Skin of body (tissue), 2 donors: ENCODE results near the gene IL10RB. TPM values are rescaled to one million over a fixed set of nuclear protein-coding genes. Genes with fewer than 3 reads are reported as not detected.

Experiments used
- DNase-seq: peaks from one replicate; lab custom pipeline; 2025; lab: John Stamatoyannopoulos, UW
- total RNA-seq: library from RNA; depleted of rRNA; stranded (reverse); fragments of >200 nt; gene quantifications from one replicate; pipeline ENCODE4 v1.2.3, GENCODE V29; 2014

Gene IL10RB
- total RNA-seq, 1 donor from 2014 or later = 28.9 TPM

DNA sequence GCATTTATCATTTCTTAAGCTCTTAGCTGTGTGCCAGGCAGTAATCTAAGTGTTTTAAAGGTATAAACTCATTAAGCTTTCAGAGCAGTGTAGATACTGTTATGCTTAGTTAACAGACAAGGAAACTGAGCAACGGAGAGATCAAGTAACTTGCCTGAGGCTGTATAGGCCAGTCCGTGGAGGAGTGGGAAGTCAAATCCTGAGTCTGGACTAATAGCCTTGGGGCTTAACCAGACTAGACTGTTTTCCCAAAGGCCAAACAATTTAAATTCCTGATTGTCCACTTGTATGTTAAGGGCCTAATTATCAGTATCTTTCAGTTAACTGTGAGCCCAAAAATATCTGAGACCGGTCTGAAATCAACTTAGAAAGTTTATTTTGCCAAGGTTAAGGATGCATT lies 61.2 kb downstream of the IL10RB start:
- DNase-seq = no peak

DNA sequence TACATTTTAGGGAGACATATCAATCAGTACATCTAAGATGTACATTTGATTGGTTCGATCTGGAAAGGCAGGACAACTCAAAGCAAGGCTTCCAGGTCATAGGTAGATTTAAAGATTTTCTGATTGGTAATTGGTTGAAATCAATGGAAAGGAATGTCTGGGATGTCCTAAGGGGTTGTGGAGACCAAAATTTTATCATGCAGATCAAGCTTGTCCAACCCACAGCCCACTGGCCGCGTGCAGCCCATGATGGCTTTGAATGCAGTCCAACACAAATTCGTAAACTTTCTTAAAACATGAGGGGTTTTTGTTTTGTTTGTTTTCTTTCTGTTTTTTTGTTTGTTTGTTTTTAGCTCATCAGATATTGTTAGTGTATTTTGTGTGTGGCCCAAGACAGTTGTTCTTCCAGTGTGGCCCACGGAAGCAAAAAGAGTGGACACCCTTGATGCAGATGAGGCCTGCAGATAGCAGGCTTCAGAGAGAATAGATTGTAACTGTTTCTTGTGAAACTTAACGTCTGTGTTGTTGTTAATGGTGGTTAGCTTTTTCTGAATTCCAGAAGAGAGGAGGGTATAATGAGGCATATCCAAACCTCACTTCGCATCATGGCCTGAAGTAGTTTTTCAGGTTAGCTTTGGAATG lies 61.7 kb downstream of the IL10RB start:
- no peak for DNase-seq

DNA sequence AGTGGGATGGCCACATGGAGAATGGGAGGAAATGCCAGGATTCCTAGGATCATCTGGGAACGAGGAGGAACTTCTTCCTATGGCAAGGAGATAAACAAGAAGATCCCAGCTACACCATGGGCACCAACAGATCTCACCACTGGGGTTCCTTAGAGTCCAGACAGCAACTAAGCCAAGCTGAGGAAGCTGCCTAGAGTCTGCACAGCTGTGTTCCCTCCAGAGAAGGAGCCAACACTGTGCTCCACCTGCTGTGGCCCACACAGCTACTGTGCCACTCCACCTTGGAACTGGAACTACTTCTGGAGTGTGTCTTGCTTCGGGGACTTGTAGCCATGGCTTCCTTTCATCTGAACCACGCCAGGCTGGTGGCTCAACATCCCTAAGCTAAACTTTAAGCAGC lies 64.6 kb downstream of the IL10RB start:
- no peak for DNase-seq

DNA sequence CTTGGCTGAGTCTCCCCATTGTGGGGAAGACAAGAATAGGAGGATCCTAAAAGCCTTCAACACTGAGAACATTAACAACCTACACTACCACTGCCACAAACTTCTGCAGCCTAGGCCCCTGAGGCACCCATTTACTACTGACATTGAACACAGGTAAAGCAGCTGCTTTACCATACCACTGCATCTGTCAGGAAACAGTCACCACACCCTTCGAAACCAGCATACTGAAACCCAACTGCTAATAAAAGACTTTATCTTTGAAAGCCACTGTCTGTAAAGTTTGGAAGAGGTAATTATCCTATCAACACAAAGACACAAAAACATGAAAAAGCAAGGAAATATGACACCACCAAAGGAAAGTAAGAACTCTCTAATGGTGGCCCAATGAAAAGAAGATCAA lies 66.0 kb downstream of the IL10RB start:
- no peak for DNase-seq

GRCh38 chr21:33334191-33334590 lies 68.0 kb downstream of the IL10RB start:
- DNase-seq = no peak

- DNase-seq = no peak
These were observed 68.7 kb downstream of the IL10RB start for GRCh38 chr21:33334824-33335223.

DNA sequence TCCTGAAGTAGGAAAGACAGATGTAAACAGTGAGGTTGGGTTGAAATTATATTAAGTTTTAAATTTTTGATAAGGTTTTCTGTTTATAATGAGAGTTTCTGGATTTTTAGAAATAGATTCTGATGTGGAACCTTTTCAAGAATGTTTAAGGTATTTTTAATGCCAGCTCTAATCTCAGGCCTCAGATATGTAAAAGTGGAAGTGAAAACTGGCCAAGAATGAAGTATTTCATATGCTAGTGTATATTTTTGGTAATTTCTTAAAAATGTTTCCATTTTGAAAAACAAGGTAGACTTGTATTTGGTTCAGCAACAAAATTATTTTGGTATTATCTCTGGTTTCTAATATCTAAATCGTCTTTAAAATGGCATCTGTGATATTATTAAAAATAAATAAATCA lies 73.0 kb downstream of the IL10RB start:
- no peak for DNase-seq

DNA sequence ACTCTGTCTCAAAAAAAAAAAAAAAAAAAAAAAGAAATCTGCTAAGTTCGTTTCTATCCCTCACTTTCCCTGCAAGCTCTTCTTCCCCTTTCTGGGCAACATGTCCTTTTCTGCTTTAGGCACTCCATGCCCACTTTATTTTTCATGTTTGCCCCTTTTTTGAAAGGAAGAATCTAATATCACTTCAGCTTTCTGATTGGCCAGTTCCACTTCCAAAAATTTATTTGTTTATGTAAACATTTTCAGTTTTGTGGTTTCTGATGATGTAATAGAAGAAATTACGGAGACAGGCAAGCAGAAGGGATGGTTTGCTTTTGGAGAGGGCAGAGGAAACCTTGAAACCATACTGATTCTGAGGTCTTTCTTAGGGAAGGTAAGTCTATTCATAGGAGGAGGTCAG lies 73.8 kb downstream of the IL10RB start:
- DNase-seq = no peak

GRCh38 chr21:33345751-33346238 lies 79.6 kb downstream of the IL10RB start:
- DNase-seq = no peak

Other genes starting within 250 kb of the IL10RB start
- gene OLIG2, start 240.4 kb upstream of the IL10RB start, total RNA-seq = 0.10 TPM
- 0.20 TPM for gene OLIG1, start 196.2 kb upstream of the IL10RB start, total RNA-seq
- gene IFNAR2, start 36.4 kb upstream of the IL10RB start, total RNA-seq = 9.0 TPM
- 27.1 TPM for gene IFNAR1, start 58.6 kb downstream of the IL10RB start, total RNA-seq
- 63.1 TPM for gene IFNGR2, start 137.0 kb downstream of the IL10RB start, total RNA-seq
- 31.6 TPM for gene TMEM50B, start 213.6 kb downstream of the IL10RB start, total RNA-seq
- gene DNAJC28, start 225.3 kb downstream of the IL10RB start, total RNA-seq = 1.6 TPM